WTC11 (cell line): ENCODE results near the gene PALS1. TPM values are rescaled to one million over a fixed set of nuclear protein-coding genes. Genes with fewer than 3 reads are reported as not detected.

Source experiments
- ESRRA ChIP-seq: sonication (generic); formaldehyde crosslinking; IDR thresholded peaks from 2 replicates; pipeline ENCODE4 v1.8.1; 2022; ENCODE audit warnings: mild to moderate bottlenecking, missing genetic modification reagents, borderline replicate concordance
- ETV6 ChIP-seq: sonication (generic); formaldehyde crosslinking; IDR thresholded peaks from 2 replicates; pipeline ENCODE4 v1.8.1; 2022; ENCODE audit warnings: mild to moderate bottlenecking, missing genetic modification reagents
- FOXJ3 ChIP-seq: sonication (generic); formaldehyde crosslinking; IDR thresholded peaks from 2 replicates; pipeline ENCODE4 v1.9.0; 2021; ENCODE audit warnings: missing genetic modification reagents, mild to moderate bottlenecking, borderline replicate concordance
- GTF2I ChIP-seq: fragments of 250-450 bp; sonication (Bioruptor Pico); conservative IDR thresholded peaks from 2 replicates; pipeline ENCODE4 v1.4.0; 2021; ENCODE audit warnings: mild to moderate bottlenecking
- HMGA2 ChIP-seq: fragments of 250-450 bp; sonication (Bioruptor Pico); IDR thresholded peaks from 2 replicates; pipeline ENCODE4 v1.4.0; 2021; ENCODE audit warnings: mild to moderate bottlenecking, moderate library complexity
- IRF2 ChIP-seq: sonication (generic); formaldehyde crosslinking; IDR thresholded peaks from 2 replicates; pipeline ENCODE4 v1.8.0; 2022; ENCODE audit warnings: low read depth, missing genetic modification reagents, borderline replicate concordance
- KAT7 ChIP-seq: sonication (generic); formaldehyde crosslinking; IDR thresholded peaks from 2 replicates; pipeline ENCODE4 v1.8.1; 2023; ENCODE audit warnings: missing genetic modification reagents, mild to moderate bottlenecking, borderline replicate concordance
- OVOL2 ChIP-seq: fragments of 250-450 bp; sonication (Bioruptor Pico); IDR thresholded peaks from 2 replicates; pipeline ENCODE4 v1.9.0; 2021; ENCODE audit warnings: mild to moderate bottlenecking, borderline replicate concordance
- SOX15 ChIP-seq: fragments of 250-450 bp; sonication (Bioruptor Pico); IDR thresholded peaks from 2 replicates; pipeline ENCODE4 v1.9.0; 2021; ENCODE audit warnings: mild to moderate bottlenecking
- SP1 ChIP-seq: sonication (generic); formaldehyde crosslinking; conservative IDR thresholded peaks from 2 replicates; pipeline ENCODE4 v1.8.1; 2022; ENCODE audit warnings: missing genetic modification reagents
- ZNF396 ChIP-seq: fragments of 250-450 bp; sonication (Bioruptor Pico); IDR thresholded peaks from 2 replicates; pipeline ENCODE4 v1.8.0; 2021; ENCODE audit warnings: mild to moderate bottlenecking, moderate library complexity, borderline replicate concordance
- ZNF416 ChIP-seq: fragments of 250-450 bp; sonication (Bioruptor Pico); IDR thresholded peaks from 2 replicates; pipeline ENCODE4 v1.9.0; 2021; ENCODE audit warnings: mild to moderate bottlenecking, inconsistent platforms
- total RNA-seq: library from RNA; stranded (reverse); gene quantifications from 3 replicates; pipeline ENCODE4 v1.2.3, GENCODE V29; 2021
- TF ChIP-seq, protein P1 (sequence below): sonication (generic); formaldehyde crosslinking; IDR thresholded peaks from 2 replicates; pipeline ENCODE4 v1.8.0; 2023; ENCODE audit warnings: missing genetic modification reagents
- TF ChIP-seq, protein P2 (sequence below): sonication (generic); formaldehyde crosslinking; IDR thresholded peaks from 2 replicates; pipeline ENCODE4 v1.8.1; 2022; ENCODE audit warnings: low read depth, mild to moderate bottlenecking, moderate library complexity, missing genetic modification reagents, borderline replicate concordance
- TF ChIP-seq, protein P3 (sequence below): sonication (generic); formaldehyde crosslinking; IDR thresholded peaks from 2 replicates; pipeline ENCODE4 v1.8.0; 2022; ENCODE audit warnings: mild to moderate bottlenecking, missing genetic modification reagents
- TF ChIP-seq, protein P4 (sequence below): fragments of 250-450 bp; sonication (Bioruptor Pico); conservative IDR thresholded peaks from 2 replicates; pipeline ENCODE4 v1.9.0; 2021; ENCODE audit warnings: mild to moderate bottlenecking
- TF ChIP-seq, protein P5 (sequence below): sonication (generic); formaldehyde crosslinking; IDR thresholded peaks from 2 replicates; pipeline ENCODE4 v1.8.1; 2023; ENCODE audit warnings: mild to moderate bottlenecking, missing genetic modification reagents
- TF ChIP-seq, protein P6 (sequence below): sonication (generic); formaldehyde crosslinking; IDR thresholded peaks from 2 replicates; pipeline ENCODE4 v1.8.1; 2022; ENCODE audit warnings: mild to moderate bottlenecking, missing genetic modification reagents, moderate library complexity, borderline replicate concordance
- TF ChIP-seq, protein P7 (sequence below): sonication (generic); formaldehyde crosslinking; IDR thresholded peaks from 2 replicates; pipeline ENCODE4 v1.8.0; 2022; ENCODE audit warnings: mild to moderate bottlenecking, missing genetic modification reagents
- TF ChIP-seq, protein P8 (sequence below): sonication (generic); formaldehyde crosslinking; IDR thresholded peaks from 2 replicates; pipeline ENCODE4 v1.8.1; 2023; ENCODE audit warnings: mild to moderate bottlenecking, missing genetic modification reagents, moderate library complexity
- TF ChIP-seq, protein P9 (sequence below): fragments of 250-450 bp; sonication (Bioruptor Pico); IDR thresholded peaks from 2 replicates; pipeline ENCODE4 v1.9.0; 2021; ENCODE audit warnings: mild to moderate bottlenecking
- TF ChIP-seq, protein P10 (sequence below): fragments of 200-600 bp; IDR thresholded peaks from 2 replicates; pipeline ENCODE4 v1.8.0; 2022; ENCODE audit warnings: antibody characterized with exemption

Gene PALS1
- total RNA-seq, 1 experiment from 2014 or later: 18.0 TPM

DNA sequence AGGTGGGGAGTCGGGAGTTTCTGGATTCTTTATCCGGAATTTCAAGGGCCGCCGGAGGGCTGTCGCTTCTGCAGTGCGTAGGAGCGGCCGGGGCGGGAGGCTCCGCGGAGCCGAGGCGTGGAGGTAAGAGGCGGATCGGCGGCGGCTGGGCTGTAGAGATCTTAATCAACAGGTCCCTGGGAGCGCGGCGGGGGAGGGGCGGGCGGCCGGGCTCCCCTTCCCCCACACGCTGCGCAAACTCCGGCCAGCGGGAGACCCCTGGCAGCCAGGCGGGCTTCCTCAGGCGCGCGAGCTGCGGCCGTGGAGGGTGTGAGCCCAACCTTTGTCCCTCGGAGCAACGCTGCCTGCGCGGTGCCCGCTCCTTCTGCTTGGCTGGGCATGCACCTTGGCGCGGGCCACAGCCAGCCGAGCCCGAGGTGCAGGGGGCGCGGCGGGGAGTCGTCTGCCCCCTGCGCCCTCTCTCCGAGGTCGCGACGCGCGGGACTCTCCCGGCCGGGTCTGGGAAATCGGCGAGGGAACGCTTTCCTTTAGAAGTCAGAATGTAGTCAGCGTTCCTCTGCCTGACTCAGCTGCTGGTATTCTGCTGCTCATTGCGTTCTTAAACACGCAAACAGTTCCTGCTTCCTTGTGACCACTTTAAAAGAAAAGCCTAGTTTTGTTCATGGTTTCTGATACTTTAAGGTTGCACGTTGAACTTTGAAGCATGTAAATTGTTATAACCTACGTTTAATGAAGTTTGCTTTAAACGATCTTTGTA is at the start of gene PALS1 (continued):
- TF ChIP-seq, protein P1, sequence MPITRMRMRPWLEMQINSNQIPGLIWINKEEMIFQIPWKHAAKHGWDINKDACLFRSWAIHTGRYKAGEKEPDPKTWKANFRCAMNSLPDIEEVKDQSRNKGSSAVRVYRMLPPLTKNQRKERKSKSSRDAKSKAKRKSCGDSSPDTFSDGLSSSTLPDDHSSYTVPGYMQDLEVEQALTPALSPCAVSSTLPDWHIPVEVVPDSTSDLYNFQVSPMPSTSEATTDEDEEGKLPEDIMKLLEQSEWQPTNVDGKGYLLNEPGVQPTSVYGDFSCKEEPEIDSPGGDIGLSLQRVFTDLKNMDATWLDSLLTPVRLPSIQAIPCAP (CRISPR knock-in tag): no peak
- no peak for TF ChIP-seq ETV6 (CRISPR knock-in tag)
- peak; percentile 49 for TF ChIP-seq SP1
- TF ChIP-seq, protein P2, sequence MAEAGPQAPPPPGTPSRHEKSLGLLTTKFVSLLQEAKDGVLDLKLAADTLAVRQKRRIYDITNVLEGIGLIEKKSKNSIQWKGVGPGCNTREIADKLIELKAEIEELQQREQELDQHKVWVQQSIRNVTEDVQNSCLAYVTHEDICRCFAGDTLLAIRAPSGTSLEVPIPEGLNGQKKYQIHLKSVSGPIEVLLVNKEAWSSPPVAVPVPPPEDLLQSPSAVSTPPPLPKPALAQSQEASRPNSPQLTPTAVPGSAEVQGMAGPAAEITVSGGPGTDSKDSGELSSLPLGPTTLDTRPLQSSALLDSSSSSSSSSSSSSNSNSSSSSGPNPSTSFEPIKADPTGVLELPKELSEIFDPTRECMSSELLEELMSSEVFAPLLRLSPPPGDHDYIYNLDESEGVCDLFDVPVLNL (CRISPR knock-in tag): peak; percentile 55; the same call in 1 of the 2 replicates
- TF ChIP-seq GTF2I: no peak
- TF ChIP-seq, protein P3, sequence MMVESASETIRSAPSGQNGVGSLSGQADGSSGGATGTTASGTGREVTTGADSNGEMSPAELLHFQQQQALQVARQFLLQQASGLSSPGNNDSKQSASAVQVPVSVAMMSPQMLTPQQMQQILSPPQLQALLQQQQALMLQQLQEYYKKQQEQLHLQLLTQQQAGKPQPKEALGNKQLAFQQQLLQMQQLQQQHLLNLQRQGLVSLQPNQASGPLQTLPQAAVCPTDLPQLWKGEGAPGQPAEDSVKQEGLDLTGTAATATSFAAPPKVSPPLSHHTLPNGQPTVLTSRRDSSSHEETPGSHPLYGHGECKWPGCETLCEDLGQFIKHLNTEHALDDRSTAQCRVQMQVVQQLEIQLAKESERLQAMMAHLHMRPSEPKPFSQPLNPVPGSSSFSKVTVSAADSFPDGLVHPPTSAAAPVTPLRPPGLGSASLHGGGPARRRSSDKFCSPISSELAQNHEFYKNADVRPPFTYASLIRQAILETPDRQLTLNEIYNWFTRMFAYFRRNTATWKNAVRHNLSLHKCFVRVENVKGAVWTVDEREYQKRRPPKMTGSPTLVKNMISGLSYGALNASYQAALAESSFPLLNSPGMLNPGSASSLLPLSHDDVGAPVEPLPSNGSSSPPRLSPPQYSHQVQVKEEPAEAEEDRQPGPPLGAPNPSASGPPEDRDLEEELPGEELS (CRISPR knock-in tag): 0 out of 2 replicates have a peak, but pooled peaks have one; percentile 11
- no peak for TF ChIP-seq FOXJ3 (CRISPR knock-in tag)
- TF ChIP-seq ZNF416 (CRISPR knock-in tag): no peak
- TF ChIP-seq, protein P4, sequence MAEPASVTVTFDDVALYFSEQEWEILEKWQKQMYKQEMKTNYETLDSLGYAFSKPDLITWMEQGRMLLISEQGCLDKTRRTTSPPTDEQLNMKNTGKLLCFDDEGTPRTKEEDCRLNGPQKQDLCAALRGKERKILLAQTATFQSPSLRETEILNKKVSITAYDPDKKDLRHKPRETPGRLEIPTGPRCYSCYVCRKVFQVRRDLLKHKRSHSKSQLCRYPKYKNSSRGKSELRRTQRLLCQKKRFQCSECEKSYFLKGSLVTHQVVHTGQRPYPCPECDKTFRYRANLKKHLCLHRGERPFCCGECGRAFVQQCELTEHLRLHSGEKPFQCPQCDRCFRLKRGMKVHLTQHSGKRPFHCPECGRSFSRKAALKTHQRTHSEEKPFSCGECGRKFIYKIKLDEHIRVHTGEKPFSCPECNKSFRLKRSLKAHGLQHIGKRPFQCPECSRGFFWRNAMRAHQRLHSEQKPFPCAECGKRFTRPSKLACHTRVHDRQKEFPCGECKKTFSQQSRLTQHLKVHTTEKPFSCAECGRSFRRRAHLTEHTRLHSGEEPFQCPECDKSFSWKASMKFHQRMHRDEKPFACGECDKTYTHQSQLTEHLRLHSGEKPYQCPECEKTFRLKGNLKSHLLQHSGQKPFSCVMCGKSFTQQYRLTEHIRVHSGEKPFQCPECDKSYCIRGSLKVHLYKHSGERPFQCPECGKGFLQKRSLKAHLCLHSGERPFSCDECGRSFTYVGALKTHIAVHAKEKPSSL (CRISPR knock-in tag): no peak
- TF ChIP-seq ZNF396 (CRISPR knock-in tag): no peak
- TF ChIP-seq, protein P5, sequence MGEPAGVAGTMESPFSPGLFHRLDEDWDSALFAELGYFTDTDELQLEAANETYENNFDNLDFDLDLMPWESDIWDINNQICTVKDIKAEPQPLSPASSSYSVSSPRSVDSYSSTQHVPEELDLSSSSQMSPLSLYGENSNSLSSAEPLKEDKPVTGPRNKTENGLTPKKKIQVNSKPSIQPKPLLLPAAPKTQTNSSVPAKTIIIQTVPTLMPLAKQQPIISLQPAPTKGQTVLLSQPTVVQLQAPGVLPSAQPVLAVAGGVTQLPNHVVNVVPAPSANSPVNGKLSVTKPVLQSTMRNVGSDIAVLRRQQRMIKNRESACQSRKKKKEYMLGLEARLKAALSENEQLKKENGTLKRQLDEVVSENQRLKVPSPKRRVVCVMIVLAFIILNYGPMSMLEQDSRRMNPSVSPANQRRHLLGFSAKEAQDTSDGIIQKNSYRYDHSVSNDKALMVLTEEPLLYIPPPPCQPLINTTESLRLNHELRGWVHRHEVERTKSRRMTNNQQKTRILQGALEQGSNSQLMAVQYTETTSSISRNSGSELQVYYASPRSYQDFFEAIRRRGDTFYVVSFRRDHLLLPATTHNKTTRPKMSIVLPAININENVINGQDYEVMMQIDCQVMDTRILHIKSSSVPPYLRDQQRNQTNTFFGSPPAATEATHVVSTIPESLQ (CRISPR knock-in tag): no peak
- TF ChIP-seq, protein P6, sequence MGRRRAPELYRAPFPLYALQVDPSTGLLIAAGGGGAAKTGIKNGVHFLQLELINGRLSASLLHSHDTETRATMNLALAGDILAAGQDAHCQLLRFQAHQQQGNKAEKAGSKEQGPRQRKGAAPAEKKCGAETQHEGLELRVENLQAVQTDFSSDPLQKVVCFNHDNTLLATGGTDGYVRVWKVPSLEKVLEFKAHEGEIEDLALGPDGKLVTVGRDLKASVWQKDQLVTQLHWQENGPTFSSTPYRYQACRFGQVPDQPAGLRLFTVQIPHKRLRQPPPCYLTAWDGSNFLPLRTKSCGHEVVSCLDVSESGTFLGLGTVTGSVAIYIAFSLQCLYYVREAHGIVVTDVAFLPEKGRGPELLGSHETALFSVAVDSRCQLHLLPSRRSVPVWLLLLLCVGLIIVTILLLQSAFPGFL: no peak
- no peak for TF ChIP-seq IRF2
- TF ChIP-seq SOX15 (CRISPR knock-in tag): no peak
- TF ChIP-seq, protein P7, sequence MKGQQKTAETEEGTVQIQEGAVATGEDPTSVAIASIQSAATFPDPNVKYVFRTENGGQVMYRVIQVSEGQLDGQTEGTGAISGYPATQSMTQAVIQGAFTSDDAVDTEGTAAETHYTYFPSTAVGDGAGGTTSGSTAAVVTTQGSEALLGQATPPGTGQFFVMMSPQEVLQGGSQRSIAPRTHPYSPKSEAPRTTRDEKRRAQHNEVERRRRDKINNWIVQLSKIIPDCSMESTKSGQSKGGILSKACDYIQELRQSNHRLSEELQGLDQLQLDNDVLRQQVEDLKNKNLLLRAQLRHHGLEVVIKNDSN: 0 out of 2 replicates have a peak, but pooled peaks have one; percentile 51
- TF ChIP-seq KAT7 (CRISPR knock-in tag): 0 out of 2 replicates have a peak, but pooled peaks have one; percentile 61
- no peak for TF ChIP-seq OVOL2 (CRISPR knock-in tag)
- peak; percentile 66 for TF ChIP-seq ESRRA (CRISPR knock-in tag)
- TF ChIP-seq, protein P8, sequence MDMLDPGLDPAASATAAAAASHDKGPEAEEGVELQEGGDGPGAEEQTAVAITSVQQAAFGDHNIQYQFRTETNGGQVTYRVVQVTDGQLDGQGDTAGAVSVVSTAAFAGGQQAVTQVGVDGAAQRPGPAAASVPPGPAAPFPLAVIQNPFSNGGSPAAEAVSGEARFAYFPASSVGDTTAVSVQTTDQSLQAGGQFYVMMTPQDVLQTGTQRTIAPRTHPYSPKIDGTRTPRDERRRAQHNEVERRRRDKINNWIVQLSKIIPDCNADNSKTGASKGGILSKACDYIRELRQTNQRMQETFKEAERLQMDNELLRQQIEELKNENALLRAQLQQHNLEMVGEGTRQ (CRISPR knock-in tag): no peak
- TF ChIP-seq, protein P9, sequence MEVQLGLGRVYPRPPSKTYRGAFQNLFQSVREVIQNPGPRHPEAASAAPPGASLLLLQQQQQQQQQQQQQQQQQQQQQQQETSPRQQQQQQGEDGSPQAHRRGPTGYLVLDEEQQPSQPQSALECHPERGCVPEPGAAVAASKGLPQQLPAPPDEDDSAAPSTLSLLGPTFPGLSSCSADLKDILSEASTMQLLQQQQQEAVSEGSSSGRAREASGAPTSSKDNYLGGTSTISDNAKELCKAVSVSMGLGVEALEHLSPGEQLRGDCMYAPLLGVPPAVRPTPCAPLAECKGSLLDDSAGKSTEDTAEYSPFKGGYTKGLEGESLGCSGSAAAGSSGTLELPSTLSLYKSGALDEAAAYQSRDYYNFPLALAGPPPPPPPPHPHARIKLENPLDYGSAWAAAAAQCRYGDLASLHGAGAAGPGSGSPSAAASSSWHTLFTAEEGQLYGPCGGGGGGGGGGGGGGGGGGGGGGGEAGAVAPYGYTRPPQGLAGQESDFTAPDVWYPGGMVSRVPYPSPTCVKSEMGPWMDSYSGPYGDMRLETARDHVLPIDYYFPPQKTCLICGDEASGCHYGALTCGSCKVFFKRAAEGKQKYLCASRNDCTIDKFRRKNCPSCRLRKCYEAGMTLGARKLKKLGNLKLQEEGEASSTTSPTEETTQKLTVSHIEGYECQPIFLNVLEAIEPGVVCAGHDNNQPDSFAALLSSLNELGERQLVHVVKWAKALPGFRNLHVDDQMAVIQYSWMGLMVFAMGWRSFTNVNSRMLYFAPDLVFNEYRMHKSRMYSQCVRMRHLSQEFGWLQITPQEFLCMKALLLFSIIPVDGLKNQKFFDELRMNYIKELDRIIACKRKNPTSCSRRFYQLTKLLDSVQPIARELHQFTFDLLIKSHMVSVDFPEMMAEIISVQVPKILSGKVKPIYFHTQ: no peak; the same call in 1 of the 2 replicates
- TF ChIP-seq, protein P10, sequence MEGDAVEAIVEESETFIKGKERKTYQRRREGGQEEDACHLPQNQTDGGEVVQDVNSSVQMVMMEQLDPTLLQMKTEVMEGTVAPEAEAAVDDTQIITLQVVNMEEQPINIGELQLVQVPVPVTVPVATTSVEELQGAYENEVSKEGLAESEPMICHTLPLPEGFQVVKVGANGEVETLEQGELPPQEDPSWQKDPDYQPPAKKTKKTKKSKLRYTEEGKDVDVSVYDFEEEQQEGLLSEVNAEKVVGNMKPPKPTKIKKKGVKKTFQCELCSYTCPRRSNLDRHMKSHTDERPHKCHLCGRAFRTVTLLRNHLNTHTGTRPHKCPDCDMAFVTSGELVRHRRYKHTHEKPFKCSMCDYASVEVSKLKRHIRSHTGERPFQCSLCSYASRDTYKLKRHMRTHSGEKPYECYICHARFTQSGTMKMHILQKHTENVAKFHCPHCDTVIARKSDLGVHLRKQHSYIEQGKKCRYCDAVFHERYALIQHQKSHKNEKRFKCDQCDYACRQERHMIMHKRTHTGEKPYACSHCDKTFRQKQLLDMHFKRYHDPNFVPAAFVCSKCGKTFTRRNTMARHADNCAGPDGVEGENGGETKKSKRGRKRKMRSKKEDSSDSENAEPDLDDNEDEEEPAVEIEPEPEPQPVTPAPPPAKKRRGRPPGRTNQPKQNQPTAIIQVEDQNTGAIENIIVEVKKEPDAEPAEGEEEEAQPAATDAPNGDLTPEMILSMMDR: no peak
- no peak for TF ChIP-seq HMGA2 (CRISPR knock-in tag)
